HG02571 (cell line): ENCODE measurements around the gene FLACC1.

Source experiments
- ATAC-seq: cut with Tn5 transposase; IDR thresholded peaks from one replicate; pipeline ENCODE4 v1.9.1; 2021; ENCODE audit warnings: mild to moderate bottlenecking, moderate library complexity; ENCODE audit not compliant: unreplicated experiment

FLACC1 gene

DNA sequence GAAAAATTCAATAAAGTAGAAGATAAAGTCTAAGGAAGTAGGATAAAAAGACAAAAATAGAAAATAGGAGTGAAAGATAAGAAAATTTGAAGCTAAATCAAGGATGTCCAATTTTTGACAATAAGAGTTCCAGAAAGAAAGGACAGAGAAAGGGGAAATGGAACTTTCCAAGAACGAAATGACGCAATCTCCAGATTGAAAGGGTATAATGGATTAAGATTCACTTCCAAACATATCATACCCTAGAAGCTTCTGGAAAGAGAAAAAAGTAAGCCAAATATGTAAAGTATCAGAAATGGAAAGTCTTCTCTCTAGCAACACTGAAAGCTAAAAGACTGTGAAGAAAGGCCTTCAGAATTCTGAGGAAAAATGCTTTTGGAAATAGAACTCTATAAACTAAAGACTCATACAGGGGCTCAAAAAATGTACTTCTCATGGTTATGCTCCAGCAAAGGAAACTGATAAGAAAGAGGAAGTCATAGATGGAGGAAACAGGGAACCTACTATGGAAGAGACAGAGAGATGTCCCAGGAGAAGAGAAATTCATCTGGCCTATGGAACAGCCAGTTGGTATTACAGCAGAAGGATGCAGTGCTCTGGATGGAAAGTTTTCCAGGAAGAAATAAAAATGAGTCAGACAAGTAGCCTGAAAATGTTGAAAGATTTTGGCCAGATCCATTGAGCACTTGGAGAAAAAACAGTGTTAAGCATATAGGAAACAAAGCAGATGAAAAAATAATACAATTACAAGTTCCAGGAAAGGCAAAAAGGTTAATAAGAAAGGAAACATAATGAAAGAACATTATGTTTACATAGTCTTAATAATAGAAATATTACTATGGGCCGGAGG is 76.7 kb downstream of the FLACC1 start:
- ATAC-seq, result no peak

DNA sequence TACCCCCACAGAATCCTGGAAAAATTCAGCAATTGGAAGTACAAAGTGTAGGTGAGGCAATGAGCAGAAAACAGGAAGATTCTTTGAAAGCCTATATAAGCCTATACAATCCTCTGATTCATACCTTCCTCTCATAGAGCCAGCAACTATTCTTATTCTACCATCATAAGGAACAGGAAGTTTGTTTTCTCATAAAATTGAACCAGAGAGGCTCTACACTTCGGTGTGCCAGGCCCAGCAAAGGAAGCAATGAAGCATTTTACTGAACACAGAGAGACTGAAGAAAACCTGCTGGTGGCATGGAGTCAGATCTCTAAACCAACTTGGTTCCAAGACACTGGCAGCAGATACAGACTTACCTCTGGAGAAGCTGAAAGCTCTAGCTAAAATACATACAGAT is 78.1 kb downstream of the FLACC1 start:
- no peak for ATAC-seq

DNA sequence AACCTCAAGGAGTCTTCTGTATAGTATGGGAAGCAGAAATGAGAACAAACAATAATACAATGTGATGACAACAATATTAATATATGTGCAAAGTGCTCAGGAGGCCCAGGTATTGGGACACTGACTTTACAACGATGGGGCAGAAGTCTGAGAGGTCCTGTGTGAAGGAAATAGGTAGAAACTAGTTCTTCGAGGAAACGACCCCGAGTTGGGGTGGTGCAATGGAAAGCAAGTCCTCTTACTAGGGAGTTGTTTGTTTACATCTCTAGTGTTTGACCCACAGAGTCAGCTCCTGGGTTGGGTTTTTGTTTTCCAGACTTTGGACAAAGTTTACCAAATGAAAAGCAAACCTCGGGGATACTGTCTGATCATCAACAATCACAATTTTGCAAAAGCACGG is 80.6 kb downstream of the FLACC1 start:
- no peak for ATAC-seq

- no peak for ATAC-seq
These were observed 81.2 kb downstream of the FLACC1 start for GRCh38 chr2:201275990-201276389.

DNA sequence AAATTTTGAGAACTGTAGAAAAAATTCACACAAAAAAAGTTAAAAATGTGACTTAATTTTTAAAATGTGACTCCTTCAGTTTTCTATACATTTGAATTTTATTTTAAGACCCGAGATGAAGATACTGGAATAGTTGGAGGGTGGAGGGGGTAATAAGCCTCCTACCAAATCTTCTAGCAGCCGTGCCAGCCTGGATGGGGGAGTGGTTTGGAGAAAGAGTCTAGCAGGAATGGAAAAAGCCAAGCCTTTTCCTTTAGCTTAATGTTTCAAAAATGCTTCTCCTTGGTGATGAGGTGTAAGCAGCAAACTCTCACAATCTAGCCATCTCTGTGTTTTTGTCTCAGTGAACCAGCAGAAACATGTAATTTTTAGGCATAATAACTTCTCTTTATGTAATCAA is 82.1 kb downstream of the FLACC1 start:
- no peak for ATAC-seq

GRCh38 chr2:201273330-201273983 is 83.7 kb downstream of the FLACC1 start:
- no peak for ATAC-seq

DNA sequence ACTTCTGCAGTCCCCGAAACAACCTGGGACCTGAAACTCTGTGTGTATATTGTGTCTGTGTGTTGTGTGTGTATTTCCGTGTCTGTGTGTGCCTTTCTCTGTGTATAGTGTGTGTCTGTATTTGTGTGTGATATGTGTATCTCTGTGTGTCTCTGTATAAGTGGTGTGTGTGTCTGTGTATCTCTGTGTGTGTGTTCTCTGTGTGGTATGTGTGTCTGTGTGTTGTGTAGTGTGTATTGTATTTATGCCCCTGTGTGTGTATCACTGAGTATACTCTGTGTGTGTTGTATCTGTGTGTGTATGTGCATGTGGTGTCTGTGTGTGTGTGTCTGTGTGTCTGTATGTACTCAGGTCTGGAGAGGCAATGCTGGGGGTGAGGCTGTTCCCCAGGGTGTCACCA is 85.2 kb downstream of the FLACC1 start:
- ATAC-seq, result no peak

DNA sequence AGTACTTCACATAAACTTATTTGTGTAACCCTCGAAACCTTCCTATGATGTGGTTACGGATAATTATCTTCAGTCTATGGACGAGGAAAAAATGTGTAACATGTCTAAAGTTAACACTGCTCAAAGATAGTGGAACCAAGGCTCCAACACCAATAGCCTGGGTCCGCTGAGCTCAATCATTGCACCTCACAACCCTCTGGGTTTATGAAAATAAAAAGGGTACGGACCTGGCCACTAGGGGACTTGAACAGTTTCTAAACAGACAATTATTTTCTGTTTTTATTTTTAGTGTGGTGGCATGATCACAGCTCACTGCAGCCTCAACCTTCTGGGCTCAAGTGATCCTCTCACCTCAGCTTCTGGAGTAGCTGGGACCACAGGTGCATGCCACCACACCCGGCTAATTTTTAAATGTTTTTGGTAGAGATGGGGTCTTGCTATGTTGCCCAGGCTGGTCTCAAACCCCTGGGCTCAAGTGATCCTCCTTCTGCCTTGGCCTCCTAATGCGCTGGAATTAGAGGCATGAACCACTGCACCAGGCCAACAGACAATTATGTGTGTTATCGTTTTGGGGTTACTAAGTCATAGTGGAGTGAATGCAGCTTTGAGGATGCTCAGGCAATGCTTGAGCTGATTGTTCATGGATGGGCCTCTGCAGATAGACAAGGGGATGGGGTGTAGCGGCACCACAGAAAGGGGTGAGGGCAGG is 86.7 kb downstream of the FLACC1 start:
- no peak for ATAC-seq

- no peak for ATAC-seq
These were observed 87.4 kb downstream of the FLACC1 start for GRCh38 chr2:201269764-201270163.

DNA sequence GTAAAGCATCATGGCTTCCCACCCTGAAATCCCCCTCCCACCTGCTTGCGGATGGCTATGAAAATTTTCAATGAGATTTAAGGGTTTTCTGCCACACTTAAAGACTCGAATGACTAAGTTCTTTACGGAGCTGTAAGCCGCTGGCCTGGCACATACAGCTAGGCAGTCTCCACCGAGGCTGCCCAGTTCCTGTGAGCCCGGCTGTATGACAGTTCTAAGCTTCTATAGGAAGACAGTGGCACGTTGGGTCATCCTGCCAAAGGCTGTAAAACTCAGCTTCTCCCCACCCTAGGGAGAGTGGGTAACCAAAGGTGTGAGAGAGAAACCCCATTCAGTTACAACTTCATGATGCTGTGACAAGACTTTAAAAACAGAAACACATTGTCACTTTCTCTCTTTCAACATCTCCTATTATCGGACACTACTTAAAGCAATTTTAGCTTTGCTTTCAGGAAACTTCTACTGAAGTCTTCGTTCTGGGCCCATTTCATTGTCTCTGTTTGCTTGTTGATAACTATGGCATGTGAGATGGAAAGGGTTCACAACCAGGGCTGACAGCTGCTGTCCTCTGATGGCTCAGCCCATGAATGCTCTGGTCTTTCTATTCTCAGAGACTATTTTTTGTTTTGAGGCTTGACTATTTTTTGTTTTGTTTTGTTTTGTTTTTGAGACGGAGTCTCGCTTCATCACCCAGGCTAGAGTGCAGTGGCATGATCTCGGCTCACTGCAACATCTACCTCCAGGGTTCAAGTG is 89.7 kb downstream of the FLACC1 start:
- ATAC-seq, result no peak

DNA sequence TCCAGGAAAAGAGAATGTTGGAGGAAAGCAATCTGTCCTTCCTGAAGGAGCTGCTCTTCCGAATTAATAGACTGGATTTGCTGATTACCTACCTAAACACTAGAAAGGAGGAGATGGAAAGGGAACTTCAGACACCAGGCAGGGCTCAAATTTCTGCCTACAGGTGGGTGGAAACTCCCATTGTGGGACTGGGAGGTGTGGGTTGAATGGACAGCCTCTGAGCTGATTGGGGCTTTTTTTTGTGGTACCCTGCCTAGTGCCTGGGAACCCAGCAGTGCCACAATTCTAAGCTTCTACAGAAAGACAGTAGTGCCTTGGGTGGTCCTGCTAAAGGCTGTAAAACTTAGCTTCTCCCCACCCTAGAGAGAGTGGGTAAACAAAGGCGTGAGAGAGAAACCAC is 90.5 kb downstream of the FLACC1 start:
- ATAC-seq, result no peak

- no peak for ATAC-seq
These were observed 92.5 kb downstream of the FLACC1 start for GRCh38 chr2:201264472-201265173.

DNA sequence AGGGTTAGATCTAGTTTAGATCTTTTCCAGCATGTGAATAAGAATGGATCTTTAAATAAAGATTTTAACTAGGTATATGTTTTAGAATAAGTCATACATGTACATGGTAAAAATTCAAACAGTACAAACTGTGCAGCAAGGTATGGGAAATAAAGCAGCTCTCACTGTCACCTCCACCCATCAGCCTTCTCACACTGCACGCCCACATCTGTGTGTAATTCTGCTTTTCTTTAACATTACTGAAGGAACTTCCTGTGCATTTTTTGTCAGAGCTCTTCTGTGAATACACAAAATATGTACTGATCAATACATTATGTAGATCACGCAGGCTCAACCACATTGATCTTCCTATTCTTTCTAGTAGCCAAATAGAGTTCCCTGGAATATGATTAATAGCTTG is 93.4 kb downstream of the FLACC1 start:
- ATAC-seq, result no peak

DNA sequence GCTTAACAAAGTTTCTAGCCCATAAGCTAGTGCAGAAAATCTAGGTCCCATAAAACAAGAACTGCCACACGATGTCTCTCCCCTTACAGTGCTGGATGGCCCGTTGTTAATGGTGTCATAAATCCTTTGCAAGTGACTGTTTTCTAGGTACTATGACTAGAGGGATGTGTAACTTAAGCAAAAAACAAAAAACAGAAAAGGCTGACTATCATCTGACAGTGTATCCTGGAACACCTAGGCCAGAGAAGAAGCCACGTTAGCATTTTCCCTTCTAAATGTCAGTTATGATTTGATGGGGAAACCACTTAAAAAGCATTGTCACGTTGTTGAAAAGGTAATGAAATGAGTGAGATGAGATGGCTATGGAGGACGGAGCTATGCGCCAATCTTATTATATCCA is 94.4 kb downstream of the FLACC1 start:
- ATAC-seq, result no peak

GRCh38 chr2:201261906-201262305 is 95.2 kb downstream of the FLACC1 start:
- ATAC-seq, result no peak

- no peak for ATAC-seq
These were observed 95.7 kb downstream of the FLACC1 start for GRCh38 chr2:201261471-201261870.

GRCh38 chr2:201260302-201260800 is 96.8 kb downstream of the FLACC1 start, which contains the start of gene CASP8:
TSS of gene CASP8 (plus strand) at chr2:201260536. CDS start at chr2:201266487, 5,951 bp downstream.
- peak; percentile 33 for ATAC-seq

DNA sequence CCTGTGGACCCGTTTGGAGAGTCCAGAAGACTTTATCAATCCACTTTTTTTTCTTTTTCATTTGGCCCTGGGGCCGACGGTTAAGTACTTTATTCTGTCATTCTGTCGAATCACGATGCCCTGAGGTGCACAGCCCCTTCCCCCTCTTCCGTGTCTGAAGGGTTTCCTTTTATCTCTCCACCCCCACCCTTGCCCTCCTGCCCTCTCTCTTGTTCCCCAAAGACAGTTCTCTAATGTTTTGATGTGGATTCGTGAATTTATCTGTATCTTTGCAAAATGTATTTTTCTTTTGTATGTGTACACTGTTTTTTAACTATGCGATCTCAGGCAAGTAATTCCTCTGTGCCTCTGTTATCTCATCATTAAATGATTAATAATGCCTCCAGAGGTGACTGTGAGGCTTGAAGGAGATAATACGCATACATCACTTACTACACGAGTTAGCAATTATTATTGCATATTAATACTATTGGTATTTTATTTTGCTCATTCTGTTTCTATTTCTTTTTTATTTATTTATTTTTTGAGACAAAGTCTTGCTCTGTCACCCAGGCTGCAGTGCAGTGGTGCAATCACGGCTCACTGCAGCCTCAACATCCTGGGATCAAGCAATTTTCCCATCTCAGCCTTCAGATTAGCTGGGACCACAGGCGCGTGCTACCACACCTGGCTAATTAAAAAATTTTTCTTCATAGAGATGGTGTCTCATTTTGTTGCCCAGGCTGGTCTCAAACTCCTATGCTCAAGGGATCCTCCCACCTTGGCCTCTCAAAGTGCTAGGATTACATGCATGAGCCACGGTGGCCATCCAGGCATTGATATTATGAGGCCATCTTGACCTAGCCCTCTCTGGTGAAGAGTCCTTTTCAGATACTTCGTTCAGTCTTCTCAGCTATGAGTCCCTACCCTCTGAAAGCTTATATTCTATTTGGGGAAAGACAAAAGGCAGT is 98.2 kb downstream of the FLACC1 start:
- no peak for ATAC-seq
